ENCODE data around the gene TENM3. TPM values are rescaled to one million over a fixed set of nuclear protein-coding genes. Genes with fewer than 3 reads are reported as not detected.

TENM3 gene
- total RNA-seq, 4 donors from 2014 or later, result 19.7 to 47.2 (median 33.0) TPM

GRCh38 chr4:182206266-182206665, 36.9 kb upstream of the TENM3 start:
- TF ChIP-seq CTCF (IDR thresholded peaks at IDR 0.05), result no peak
- no peak for DNase-seq (ENCODE audit: low spot score)
- ATAC-seq (ENCODE audit: low FRiP score), result no peak

GRCh38 chr4:182206916-182207315, 36.3 kb upstream of the TENM3 start:
- ATAC-seq (ENCODE audit: low FRiP score) (no peak), DNase-seq (ENCODE audit: low spot score) (no peak)
- no peak for TF ChIP-seq CTCF (IDR thresholded peaks at IDR 0.05)

GRCh38 chr4:182207830-182208396, 35.3 kb upstream of the TENM3 start:
- DNase-seq (ENCODE audit: low spot score) (no peak), ATAC-seq (ENCODE audit: low FRiP score) (peak; percentile 89)
- no peak for TF ChIP-seq CTCF (IDR thresholded peaks at IDR 0.05)

- ATAC-seq (ENCODE audit: low FRiP score) (no peak), DNase-seq (ENCODE audit: low spot score) (no peak)
- TF ChIP-seq CTCF (IDR thresholded peaks at IDR 0.05), result no peak
Measured at GRCh38 chr4:182208526-182209050, 34.6 kb upstream of the TENM3 start.

GRCh38 chr4:182212211-182212761, 30.9 kb upstream of the TENM3 start:
- DNase-seq (ENCODE audit: low spot score) (no peak), ATAC-seq (ENCODE audit: low FRiP score) (no peak)
- TF ChIP-seq CTCF (IDR thresholded peaks at IDR 0.05), result no peak

GRCh38 chr4:182213004-182213403, 30.2 kb upstream of the TENM3 start:
- DNase-seq (ENCODE audit: low spot score) (no peak), ATAC-seq (ENCODE audit: low FRiP score) (no peak)
- TF ChIP-seq CTCF (IDR thresholded peaks at IDR 0.05), result no peak

- DNase-seq (ENCODE audit: low spot score) (no peak), ATAC-seq (ENCODE audit: low FRiP score) (no peak)
- TF ChIP-seq CTCF (IDR thresholded peaks at IDR 0.05), result no peak
Measured at GRCh38 chr4:182215148-182215547, 28.1 kb upstream of the TENM3 start.

All from omental fat pad (tissue), 4 donors.